ENCODE data around the gene FAM9C.
A peak's percentile ranks its signal among the peaks of the same experiment; 100 is the strongest.
"Not testable (repeated sequence)": the region's sequence is repeated elsewhere in the genome, so short reads cannot be mapped to it uniquely, and the experiment has no call there.

FAM9C gene

DNA sequence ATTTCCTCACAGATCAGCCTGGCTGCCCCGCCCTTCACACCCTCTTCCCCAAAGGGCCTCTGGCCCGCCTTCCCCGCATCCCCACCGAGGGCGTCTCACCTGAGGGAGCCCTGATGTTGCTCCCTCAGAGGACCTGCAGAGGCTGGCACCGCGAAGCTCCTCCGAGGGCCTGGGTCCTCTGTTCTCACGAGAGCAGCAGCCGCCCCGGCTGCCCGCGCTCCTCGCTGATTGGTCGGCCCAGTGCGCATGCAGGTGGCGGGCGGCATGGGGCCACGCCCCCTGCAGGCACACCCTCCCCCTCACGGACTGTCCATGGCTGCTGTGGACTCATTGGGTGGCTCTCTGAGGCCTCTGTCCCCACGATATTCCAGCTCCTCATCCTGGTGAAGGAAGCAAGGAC is at the start of gene FAM9C:
Gene FAM9C (minus strand): TSS at position 180 of the 400 bp plus-strand sequence. CDS start 831 bp downstream, outside the sequence.
- no peak for DNase-seq (ENCODE audit: low spot score)

DNA sequence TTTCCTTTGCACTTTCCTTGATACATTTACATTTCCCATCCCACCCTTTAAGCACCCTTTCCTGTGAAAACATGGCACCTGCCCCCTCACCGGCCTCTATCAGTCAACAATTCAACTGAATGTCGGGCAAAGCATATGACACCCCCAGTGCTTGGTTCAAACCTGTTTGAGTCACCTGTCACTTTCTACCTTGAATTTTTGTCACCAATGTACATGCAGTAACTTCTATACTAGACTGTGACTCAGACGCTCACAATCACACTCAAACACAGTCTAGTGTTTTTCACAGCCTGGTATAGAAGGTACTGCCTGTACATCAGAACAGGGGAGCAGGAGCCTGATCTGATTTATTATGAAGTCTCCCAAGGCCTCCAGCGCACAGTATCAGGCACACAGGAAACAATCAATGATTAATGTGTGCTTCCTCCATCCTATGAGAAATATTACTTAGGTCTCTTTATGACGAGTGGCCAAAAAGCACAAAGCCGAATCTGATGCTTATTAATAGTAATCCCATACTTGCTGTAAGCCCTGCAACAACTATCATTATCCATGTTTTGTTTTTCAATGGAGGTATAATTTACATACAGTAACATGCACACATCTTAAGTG is 49.2 kb upstream of the FAM9C start:
- no peak for DNase-seq (ENCODE audit: low spot score)

DNA sequence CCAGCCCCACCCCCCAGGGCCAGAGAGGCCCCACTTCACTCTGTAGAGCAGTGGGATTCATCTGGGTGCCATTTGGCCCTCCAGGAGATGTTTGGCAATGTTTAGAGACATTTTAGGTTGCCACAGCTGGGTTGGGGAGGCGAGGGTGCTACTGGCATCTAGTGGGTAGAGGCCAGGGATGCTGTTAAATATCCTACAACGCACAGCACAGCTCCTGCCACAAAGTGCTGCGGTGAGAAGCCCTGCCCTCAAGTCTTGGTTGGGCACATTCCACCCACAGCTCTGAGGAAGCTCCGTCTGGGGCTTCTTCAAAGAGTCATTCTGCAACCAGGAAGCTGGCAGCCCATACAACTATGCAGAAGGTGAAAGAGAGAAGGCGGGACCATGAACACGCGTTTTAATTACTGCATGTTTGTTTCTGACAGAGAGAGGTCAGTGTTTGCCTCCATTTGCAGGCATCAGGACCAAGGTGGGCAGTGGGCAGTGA is 48.1 kb upstream of the FAM9C start:
- DNase-seq (ENCODE audit: low spot score) = no peak

DNA sequence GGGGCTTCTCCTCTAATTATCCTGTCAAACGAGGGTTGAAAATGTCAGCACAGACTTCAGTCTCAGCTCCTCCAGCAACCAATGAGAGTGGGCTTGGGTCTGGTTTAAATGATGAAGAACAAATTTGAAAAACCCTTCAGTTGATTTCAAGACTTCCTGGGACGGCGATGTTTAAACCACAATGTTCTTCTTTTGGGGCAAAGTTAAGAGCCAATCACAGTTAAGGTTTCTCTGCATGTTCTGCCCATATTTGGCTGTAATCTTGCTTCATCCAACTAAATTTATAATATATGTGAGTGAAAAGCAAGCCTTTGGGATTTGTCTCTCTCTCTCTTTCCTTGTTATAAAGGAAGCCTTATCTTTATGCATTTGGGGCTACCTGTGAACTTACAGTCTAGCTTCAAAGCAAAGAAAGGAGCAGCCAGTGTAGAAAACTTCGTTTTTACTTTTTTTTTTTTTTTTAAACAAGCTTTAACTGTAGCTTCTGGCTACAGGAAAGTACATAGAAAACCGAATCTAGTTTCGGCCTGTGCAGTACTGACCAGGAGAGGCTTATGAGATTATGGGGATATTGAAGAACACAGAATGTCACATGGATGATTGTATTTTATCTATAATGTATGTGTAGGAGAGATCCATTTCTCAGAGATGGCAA is 46.8 kb upstream of the FAM9C start:
- DNase-seq (ENCODE audit: low spot score) = no peak

DNA sequence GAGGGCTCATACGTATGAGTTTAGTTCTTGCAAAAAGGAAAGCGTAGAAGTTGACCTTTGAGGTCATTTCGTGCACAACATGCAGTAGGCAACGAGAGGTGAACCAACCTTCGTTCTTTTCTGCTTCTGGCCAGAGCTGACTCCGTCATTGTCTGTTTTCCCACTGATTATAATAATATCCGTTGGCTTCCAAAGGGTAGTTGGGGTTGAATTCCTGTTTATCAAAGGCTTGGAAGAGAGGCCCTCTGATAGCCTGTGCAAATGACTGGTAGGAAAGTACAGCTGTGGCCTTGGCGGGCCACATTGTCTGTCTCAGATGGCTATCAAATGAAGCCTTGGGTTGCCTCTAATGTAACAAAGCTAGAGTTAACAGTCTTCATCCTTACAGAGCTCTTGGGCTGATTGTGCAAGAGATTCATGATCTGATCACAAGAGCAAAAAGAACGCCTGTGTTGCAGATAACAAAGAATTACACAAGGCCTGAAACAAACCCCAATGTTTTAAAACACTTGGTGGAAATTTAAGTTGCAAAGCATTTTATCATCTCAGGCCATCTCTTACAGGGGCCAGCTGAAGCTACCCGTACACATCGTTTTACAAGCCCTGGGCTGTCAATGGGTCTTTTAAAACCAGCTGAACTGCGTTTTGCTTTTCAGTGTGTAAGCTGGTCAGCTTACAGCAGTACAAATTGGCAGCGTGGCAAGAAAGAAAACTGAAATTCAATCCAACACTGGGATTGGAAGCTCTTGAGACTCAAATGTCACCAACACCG is 46.1 kb upstream of the FAM9C start:
- no peak for DNase-seq (ENCODE audit: low spot score)

DNA sequence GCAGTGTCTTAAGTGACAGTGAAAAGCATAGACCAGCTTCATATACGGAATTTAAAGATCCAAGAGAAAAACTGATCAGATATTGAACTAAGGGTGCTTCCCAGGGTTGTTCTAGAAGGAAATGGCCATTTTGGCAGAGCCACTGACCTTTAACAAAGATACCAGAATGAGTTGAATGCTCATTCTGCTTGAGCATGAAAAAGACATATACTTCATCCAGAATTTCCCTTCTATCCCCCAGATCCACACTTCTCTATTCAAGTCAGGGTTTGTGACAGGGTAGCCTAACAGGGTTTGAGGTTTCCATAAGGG is 45.6 kb upstream of the FAM9C start:
- DNase-seq (ENCODE audit: low spot score) = no peak

DNA sequence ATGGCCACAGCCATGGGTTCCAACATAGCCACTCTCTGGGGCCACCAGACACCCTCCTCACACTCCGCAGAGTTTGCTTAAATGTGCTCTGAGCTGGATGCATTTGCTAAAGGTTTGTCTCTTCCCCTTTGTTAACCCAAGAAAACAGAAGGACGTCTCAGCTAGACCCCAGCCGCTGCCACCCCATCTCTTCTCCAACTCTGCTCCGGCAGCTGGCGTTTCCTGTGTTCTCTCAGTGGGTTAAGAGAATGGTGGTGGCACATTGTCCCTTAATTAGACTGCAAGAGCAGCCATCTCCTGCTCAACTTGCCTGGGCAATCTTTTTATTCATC is 43.7 kb upstream of the FAM9C start:
- no peak for DNase-seq (ENCODE audit: low spot score)

DNA sequence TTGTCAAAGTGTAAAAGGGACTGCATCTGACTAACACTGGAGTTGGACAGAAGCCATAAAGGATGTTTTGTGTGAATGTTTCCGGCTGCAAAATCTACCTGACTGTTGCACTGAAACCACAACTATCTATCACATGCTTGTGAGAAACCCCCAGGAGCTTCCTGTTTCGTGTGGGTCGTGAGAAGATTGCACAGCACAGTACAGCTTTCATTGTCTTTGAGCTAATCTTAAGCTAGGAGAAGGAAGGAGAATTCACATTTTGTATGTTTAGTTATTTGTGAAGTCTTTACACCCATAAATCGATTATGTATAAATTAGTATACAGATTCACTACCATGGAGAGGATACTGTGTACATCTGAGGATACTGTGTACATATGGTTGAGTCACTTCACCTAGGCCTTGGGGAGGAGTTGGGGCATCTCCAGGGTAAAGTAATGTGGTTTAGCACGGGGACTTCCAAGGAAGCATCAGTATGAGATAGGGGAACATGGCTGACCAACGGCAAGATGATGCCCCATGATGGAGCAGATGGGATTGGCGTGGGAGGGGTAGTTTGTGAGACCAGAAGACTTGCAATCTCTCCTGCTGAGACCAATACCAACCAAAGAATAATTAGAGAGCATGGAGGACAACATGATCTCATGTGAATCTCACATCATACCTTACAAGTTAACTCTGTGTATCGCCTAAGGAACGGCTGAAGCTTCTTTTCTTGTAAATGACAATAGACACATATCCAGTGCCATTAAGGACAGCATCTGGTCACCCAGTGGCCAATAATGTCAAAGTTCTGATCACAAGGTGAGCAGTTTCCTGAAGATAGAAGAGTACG is 43.1 kb upstream of the FAM9C start:
- DNase-seq (ENCODE audit: low spot score) = no peak

DNA sequence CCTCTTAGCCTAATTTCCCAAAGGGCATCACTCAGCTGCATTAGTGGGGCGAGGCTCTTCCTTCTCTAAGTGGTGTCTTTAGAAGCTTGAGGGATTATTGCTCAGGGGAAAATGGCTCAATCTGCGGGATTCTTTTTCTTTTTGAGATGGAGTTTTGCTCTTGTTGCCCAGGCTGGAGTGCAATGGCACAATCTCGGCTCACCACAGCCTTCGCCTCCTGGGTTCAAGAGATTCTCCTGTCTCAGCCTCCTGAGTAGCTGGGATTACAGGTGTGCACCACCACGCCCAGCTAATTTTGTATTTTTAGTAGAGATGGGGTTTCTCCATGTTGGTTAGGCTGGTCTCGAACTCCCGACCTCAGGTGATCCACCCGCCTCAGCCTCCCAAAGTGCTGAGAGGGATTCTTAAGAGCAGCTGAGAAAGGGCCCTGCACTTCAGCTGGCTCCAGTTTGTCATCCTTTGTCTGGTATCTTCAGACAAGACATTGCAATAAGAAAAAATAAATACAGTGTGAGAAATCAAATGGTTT is 42.4 kb upstream of the FAM9C start:
- peak; percentile 45 for DNase-seq (ENCODE audit: low spot score)

DNA sequence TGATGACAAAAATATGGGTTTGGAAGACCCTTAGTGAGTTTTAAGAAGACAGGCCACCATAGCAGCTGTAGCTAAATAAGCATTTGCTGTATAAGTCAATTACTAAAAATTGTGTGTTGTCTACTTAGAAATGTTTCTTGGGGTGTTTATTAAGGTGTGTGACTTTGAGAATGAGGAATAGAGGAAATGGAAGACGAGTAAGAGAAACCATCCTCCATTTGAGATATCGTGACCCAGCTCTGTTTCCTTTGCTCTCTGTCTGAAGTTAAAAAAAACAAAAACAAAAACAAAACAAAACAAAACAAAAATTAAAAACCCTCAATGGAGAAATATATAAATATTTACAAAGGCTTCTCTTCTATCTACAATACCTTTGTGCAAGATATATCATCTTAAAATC is 41.7 kb upstream of the FAM9C start:
- no peak for DNase-seq (ENCODE audit: low spot score)

DNA sequence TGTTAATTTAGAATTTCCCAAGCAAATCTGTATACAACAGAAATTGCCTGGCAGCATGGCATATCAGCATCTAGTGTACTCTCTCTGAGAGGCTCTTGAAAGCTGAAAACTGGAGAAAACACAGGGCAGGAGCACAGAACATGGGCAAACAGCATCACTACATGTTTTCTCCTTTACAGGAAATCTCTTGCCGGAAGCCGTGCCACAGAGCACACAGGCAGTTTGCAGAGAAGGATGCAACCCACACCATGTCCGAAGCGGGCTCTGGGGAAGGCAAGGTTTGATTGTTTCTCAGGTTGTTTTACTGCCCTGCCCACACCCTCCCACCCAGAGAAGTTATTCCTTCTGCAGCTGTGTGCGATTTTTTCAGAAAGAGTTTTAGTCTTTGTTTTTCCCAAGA is 41.1 kb upstream of the FAM9C start:
- DNase-seq (ENCODE audit: low spot score) = no peak

DNA sequence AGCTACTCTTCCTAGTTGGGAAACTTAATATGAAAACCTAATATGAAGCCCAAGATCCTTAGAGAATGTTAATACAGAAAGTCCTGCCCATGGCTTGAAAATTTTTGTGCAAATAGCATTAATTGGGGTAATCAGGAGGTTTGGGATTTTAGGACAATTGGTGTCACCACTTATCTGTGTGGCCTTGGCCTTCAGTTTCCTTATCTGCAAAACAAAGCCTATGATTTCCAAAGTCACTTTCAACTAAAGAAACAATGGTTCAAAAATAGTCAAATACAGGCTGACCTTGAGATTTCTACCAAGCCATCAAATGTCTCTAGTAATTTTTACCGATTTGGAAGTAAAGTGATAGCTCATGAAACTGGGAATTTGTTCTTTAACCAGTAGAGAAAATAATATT is 40.2 kb upstream of the FAM9C start:
- DNase-seq (ENCODE audit: low spot score) = no peak

DNA sequence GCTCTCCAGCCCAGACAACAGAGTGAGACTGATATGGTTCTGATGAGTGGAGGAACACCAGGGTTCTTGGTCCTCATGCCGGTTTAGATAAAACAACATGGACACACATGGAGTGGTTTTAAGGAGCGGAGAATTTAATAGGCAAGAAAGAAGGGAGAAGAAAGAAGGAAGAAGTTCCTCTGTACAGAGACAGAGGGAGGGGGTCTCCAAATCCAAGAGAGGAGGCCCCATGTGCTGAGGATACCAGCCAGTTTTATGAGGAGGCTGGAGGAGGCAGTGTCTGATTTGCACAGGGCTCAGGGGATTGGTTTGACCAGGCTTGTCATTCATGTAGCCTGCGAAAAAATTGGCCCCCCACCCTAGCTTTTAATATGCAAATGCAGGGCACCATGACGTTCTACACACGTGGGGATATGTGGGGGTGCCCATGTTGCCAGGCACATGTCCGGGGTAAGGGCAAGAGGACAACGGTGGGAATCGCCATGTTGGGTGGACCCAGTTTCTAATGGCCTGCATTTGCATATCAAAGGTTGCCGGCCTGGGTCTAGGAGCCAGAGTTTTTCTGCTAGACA is 39.4 kb upstream of the FAM9C start:
- DNase-seq (ENCODE audit: low spot score) = not testable (repeated sequence)

DNA sequence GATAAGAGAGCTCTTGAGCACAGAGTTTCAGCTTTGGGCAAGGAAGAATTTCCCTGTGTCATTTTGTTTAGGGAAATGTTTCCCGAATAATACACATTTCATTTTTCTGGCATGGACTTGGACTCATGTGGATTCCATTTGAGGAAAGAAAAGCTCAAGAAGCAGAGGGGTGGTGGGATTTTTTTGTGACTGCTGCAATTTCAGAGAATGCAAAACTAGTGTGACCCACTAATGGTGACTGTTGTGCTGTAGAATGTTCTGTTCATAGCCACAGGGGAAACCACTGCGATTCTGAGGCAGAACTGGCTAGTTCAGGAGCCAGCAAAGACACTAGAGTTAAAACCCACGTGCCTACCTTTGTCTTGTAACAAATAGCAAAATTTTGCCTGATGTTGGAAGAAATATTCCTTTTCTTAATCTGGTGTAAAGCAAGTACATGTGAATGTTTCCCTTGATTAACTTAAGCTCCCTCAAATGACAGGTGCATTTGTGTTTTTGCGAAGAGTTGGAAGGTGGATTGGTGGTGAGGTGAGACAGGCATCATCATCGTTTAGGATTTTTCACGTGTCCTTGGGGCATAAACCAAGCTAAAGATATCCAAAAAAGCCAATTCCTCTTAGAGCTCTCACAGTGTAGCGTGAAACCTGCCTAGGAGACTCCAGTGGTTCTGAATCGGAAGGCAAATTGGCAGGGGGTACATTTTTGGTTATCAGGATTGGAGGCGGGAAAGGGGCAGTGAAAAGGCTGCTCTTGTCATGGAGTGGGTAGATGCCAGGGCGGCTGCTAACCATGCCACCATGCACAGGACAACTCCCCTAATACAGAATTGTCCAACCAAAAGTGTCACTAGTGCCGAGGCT is 38.0 kb upstream of the FAM9C start:
- no peak for DNase-seq (ENCODE audit: low spot score)

DNA sequence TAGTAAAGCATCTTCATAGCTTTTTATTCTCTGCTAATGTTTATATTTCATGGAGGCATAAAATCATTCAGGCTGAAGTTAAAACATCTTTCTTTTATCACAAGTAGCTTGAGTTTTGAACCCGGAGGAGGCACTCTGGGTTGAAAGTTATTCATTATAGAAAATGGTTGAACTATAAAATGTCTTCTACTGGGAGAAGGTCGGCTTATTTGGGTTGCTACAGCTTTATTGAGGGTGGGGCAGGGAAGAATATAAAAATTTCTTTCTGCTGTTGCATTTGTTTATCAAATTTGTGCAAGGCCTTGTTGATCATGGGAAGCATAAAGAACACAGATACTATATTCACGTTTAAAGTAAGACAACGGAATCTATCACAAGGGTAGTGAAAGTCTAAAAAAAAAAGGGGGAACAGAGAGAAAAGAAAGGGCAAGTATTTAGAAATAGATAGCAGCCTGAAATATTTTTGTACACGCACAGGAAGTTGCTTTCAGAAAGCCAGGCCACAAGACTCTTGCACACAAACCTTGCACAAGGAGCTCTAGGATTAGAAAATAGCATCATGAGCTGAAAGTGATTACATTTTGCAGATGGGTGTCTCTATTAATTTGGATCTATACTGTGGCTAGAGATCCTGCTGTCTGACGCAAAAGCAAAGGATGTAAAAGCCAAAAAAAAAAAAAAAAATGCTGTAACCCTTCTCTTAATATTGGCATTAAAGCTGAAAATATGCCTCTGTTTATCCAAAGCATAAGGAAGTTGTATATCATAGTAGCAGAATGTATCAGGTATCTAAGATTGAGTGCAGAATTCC is 37.2 kb upstream of the FAM9C start:
- no peak for DNase-seq (ENCODE audit: low spot score)

DNA sequence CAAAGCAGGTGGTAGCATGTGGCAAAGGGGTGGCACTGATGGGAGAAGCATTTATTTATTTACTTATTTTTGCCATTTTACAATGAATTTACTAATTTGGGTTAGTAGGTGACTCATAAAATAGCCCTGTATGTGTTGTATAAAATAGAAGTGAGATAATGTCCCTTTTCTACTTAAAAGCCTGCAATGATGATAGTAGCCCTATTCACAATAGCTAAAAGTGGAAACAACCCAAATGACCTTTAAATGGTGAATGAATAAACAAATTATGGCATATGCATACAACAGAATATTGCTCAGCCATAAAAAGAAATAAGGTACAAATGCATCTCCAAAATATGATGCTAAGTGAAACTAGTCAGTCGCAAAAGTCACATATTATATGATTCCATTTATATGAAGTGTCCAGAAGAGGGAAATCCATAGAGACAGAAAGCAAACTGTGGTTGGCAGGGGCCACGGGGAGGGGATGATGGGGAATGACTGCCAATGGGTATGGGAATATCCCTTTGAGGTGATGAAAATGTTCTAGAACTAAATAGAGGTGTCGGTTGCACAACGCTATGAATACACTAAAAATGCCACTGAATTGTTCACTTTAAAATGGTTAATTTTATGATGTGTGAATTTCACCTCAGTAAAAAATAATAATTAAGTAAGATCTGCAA is 35.8 kb upstream of the FAM9C start:
- DNase-seq (ENCODE audit: low spot score) = no peak

DNA sequence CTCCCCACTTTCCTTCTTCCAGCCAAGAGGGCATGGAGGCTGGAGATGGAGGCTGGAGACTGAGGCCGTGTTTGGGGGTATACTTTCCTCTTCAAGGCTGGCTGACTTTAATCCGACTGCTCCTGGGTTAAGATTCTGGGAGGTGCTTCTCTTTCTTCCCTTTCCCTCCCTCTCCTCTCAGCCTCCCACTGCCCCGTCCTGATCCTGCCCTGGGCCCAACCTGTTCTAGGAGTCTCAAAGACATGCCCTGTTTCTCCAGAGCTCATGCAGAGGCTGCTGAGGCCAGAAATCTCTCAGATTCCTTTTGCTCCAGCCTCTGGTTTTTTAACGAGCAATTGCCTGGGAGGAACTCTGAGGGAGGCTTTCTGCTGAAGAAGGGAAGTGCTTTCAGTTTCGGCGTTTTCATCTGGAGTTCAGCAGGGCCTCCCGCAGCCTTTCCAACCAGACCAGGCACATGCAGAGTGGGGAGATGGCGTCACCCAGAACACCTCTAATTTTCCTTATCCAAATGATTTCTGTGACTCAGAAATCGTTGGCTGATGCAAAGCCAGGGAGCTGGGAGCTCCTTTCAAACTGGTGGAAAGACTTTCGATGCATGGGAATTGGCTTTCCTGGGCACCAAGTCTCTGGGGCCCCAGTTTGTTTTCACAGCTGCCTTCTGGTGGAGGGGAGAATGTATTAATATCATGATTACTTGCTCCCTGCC is 34.5 kb upstream of the FAM9C start:
- no peak for DNase-seq (ENCODE audit: low spot score)

DNA sequence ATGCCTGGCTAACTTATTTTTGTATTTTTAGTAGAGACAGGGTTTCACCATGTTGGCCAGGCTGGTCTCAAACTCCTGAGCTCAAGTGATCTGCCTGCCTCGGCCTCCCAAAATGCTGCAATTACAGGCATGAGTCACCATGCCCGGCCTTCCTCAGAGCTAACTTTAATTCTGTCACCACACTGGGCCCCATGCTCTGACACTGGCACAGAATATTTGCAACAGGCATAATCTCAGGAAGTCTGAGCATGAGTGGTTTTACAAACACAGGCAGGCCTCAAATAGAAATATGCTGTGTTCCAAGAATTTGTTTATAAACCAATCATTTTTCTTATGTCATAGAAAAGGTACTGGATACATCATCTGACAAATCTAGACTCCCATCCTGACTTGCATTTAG is 32.7 kb upstream of the FAM9C start:
- no peak for DNase-seq (ENCODE audit: low spot score)
